ENCODE measurements around the gene CCDC34. TPM values are rescaled to one million over a fixed set of nuclear protein-coding genes. Genes with fewer than 3 reads are reported as not detected.
A peak's percentile ranks its signal among the peaks of the same experiment; 100 is the strongest.

Gene CCDC34
- total and polyA plus RNA-seq, 7 experiments from 2014 or later: 1.3 to 10.0 (median 2.3) TPM

DNA sequence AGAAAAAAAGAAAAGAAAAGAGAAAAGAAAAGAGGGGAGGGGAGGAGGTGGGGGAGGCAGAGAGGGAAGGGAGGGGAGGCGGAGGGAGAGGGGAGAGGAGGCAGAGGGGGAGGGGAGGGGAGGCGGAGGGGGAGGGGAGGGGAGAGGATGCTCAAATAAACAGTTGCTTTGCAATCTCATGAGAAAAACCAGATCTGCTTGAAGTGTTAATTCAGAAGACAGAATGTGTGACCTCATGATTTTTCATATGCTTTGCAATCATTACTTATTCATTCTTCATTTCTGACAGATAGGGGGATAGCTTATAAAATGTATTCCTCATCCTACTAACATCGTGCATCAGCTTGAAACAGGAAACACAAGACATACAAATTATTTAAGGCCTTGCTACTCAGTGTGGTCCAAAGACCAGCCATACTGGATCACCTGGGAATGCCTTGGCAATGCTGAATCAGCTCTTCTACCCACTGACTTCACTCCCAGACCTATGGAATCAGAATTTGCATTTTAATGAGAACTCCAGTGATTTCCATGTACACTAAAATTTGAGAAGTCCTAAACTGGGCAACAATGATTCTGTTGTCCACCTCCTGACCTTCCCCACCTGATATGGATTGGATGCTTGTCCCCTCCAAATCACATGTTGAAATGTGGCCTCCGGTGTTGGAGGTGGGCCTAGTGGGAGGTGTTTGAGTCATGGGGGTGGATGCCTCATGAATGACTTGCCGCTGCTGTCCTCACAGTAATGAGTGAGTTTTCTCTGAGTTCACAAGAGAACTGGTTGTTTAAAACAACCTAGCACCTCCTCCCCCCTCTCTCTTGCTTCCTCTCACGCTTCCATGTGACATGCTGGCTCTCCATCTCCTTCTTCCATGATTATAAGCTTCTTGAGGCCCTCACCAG is 69.2 kb downstream of the CCDC34 start:
- intact Hi-C loops (cut with micrococcal nuclease): no loop called here
- peaks cover 0 to 16% (median 0%) of the 10 kb centered on the region in 5 donors for H3K36me3 Mint-ChIP-seq
- Histone ChIP-seq H3K27ac (ENCODE audit: low read depth, low read length) (no peak overlapping the region), H3K4me1 (ENCODE audit: control insufficient read depth in 2 of 2, insufficient read depth in 2 of 2, low read length in 2 of 2) (no peaks in the 10 kb centered on the region), H3K36me3 (ENCODE audit: control insufficient read depth in 2 of 3, insufficient read depth in 3 of 3, low read length in 3 of 3) (no peaks in the 10 kb centered on the region), H3K27me3 (ENCODE audit: control insufficient read depth in 2 of 2, insufficient read depth in 2 of 2, low read length in 2 of 2) (no peaks in the 10 kb centered on the region), H3K4me3 (ENCODE audit: low read length) (no peak overlapping the region), H3K9me3 (ENCODE audit: control insufficient read depth in 2 of 3, low read length in 3 of 3) (peaks cover 0 to 12% (median 7%) of the 10 kb centered on the region in 3 experiments)
- CTCF ChIA-PET: no interaction called here
- no peak for ATAC-seq
- DNase-seq: no peak
- no peak overlapping the region for H3K4me3 Mint-ChIP-seq
- H3K4me1 Mint-ChIP-seq: no peaks in the 10 kb centered on the region
- H3K27ac Mint-ChIP-seq: no peak overlapping the region
- peaks cover 4 to 36% (median 19%) of the 10 kb centered on the region in 11 donors for H3K9me3 Mint-ChIP-seq
- H3K27me3 Mint-ChIP-seq: peaks cover 0 to 19% (median 6%) of the 10 kb centered on the region in 5 donors
- POLR2A ChIA-PET: no interaction called here

DNA sequence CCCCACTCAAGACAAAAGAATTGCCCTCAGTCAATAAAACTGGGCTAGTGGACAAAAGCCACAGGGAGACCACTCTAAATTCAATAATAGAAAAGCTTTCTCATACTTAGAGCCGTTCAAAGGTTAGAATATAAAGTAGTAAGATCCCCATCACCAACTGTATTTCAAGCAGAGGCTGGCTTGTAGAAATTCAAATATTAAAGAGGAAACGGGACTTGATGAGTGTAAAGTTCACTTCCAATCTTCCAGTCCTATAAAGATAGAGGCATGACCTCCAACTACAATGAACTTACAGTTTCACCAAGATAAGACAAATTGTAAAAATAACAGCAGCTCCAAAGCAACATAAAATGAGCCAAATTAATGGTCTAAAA is 70.4 kb downstream of the CCDC34 start:
- Mint-ChIP-seq H3K9me3 (peaks cover 4 to 36% (median 19%) of the 10 kb centered on the region in 11 donors), H3K27me3 (peaks cover 2 to 19% (median 9%) of the 10 kb centered on the region in 5 donors), H3K4me1 (no peaks in the 10 kb centered on the region), H3K27ac (no peak overlapping the region), H3K36me3 (peaks cover 0 to 16% (median 0%) of the 10 kb centered on the region in 5 donors), H3K4me3 (no peak overlapping the region)
- no peaks in the 10 kb centered on the region for H3K4me1 ChIP-seq (ENCODE audit: control insufficient read depth in 2 of 2, insufficient read depth in 2 of 2, low read length in 2 of 2)
- no peak overlapping the region for H3K4me3 ChIP-seq (ENCODE audit: low read length)
- CTCF ChIA-PET: no interaction called here
- intact Hi-C loops (cut with micrococcal nuclease): no loop called here
- H3K27ac ChIP-seq (ENCODE audit: low read depth, low read length): no peak overlapping the region
- H3K27me3 ChIP-seq (ENCODE audit: control insufficient read depth in 2 of 2, insufficient read depth in 2 of 2, low read length in 2 of 2): no peaks in the 10 kb centered on the region
- DNase-seq (no peak), ATAC-seq (no peak)
- H3K36me3 ChIP-seq (ENCODE audit: control insufficient read depth in 2 of 3, insufficient read depth in 3 of 3, low read length in 3 of 3): no peaks in the 10 kb centered on the region
- H3K9me3 ChIP-seq (ENCODE audit: control insufficient read depth in 2 of 3, low read length in 3 of 3): peaks cover 0 to 12% (median 7%) of the 10 kb centered on the region in 3 experiments
- POLR2A ChIA-PET: no interaction called here

GRCh38 chr11:27291954-27292636 is 70.9 kb downstream of the CCDC34 start:
- no peaks in the 10 kb centered on the region for H3K36me3 ChIP-seq (ENCODE audit: control insufficient read depth in 2 of 3, insufficient read depth in 3 of 3, low read length in 3 of 3)
- no peak overlapping the region for H3K27ac ChIP-seq (ENCODE audit: low read depth, low read length)
- peaks cover 0 to 12% (median 7%) of the 10 kb centered on the region in 3 experiments for H3K9me3 ChIP-seq (ENCODE audit: control insufficient read depth in 2 of 3, low read length in 3 of 3)
- DNase-seq (no peak), ATAC-seq (no peak)
- Mint-ChIP-seq H3K4me1 (no peaks in the 10 kb centered on the region), H3K9me3 (peaks cover 4 to 36% (median 19%) of the 10 kb centered on the region in 11 donors), H3K27ac (no peak overlapping the region), H3K27me3 (peaks cover 2 to 19% (median 9%) of the 10 kb centered on the region in 5 donors), H3K36me3 (peaks cover 0 to 16% (median 0%) of the 10 kb centered on the region in 5 donors), H3K4me3 (no peak overlapping the region)
- H3K4me3 ChIP-seq (ENCODE audit: low read length): no peak overlapping the region
- ChIA-PET CTCF (no interaction called here), POLR2A (no interaction called here)
- H3K4me1 ChIP-seq (ENCODE audit: control insufficient read depth in 2 of 2, insufficient read depth in 2 of 2, low read length in 2 of 2): no peaks in the 10 kb centered on the region
- no peaks in the 10 kb centered on the region for H3K27me3 ChIP-seq (ENCODE audit: control insufficient read depth in 2 of 2, insufficient read depth in 2 of 2, low read length in 2 of 2)
- intact Hi-C loops (cut with micrococcal nuclease): no loop called here

GRCh38 chr11:27291302-27291889 is 71.6 kb downstream of the CCDC34 start:
- H3K9me3 Mint-ChIP-seq: peaks cover 4 to 36% (median 19%) of the 10 kb centered on the region in 11 donors
- H3K27me3 ChIP-seq (ENCODE audit: control insufficient read depth in 2 of 2, insufficient read depth in 2 of 2, low read length in 2 of 2): no peaks in the 10 kb centered on the region
- ChIA-PET POLR2A (no interaction called here), CTCF (no interaction called here)
- ATAC-seq (no peak), DNase-seq (peak in 3 of 9 donors; percentile 0 to 11 (median 2))
- H3K4me1 Mint-ChIP-seq: no peaks in the 10 kb centered on the region
- peaks cover 2 to 19% (median 9%) of the 10 kb centered on the region in 5 donors for H3K27me3 Mint-ChIP-seq
- H3K9me3 ChIP-seq (ENCODE audit: control insufficient read depth in 2 of 3, low read length in 3 of 3): peaks cover 0 to 12% (median 7%) of the 10 kb centered on the region in 3 experiments
- no peaks in the 10 kb centered on the region for H3K36me3 ChIP-seq (ENCODE audit: control insufficient read depth in 2 of 3, insufficient read depth in 3 of 3, low read length in 3 of 3)
- no peak overlapping the region for H3K27ac ChIP-seq (ENCODE audit: low read depth, low read length)
- no peak overlapping the region for H3K27ac Mint-ChIP-seq
- H3K36me3 Mint-ChIP-seq: peaks cover 0 to 16% (median 0%) of the 10 kb centered on the region in 5 donors
- no peak overlapping the region for H3K4me3 Mint-ChIP-seq
- intact Hi-C loops (cut with micrococcal nuclease): no loop called here
- H3K4me3 ChIP-seq (ENCODE audit: low read length): no peak overlapping the region
- no peaks in the 10 kb centered on the region for H3K4me1 ChIP-seq (ENCODE audit: control insufficient read depth in 2 of 2, insufficient read depth in 2 of 2, low read length in 2 of 2)

- peaks cover 4 to 36% (median 19%) of the 10 kb centered on the region in 11 donors for H3K9me3 Mint-ChIP-seq
- Histone ChIP-seq H3K9me3 (ENCODE audit: control insufficient read depth in 2 of 3, low read length in 3 of 3) (peaks cover 0 to 12% (median 7%) of the 10 kb centered on the region in 3 experiments), H3K4me3 (ENCODE audit: low read length) (no peak overlapping the region), H3K4me1 (ENCODE audit: control insufficient read depth in 2 of 2, insufficient read depth in 2 of 2, low read length in 2 of 2) (no peaks in the 10 kb centered on the region), H3K27me3 (ENCODE audit: control insufficient read depth in 2 of 2, insufficient read depth in 2 of 2, low read length in 2 of 2) (no peaks in the 10 kb centered on the region), H3K27ac (ENCODE audit: low read depth, low read length) (no peak overlapping the region), H3K36me3 (ENCODE audit: control insufficient read depth in 2 of 3, insufficient read depth in 3 of 3, low read length in 3 of 3) (no peaks in the 10 kb centered on the region)
- no peak overlapping the region for H3K4me3 Mint-ChIP-seq
- peaks cover 2 to 19% (median 9%) of the 10 kb centered on the region in 5 donors for H3K27me3 Mint-ChIP-seq
- H3K36me3 Mint-ChIP-seq: peaks cover 0 to 16% (median 0%) of the 10 kb centered on the region in 5 donors
- ATAC-seq: no peak
- H3K4me1 Mint-ChIP-seq: no peaks in the 10 kb centered on the region
- DNase-seq: no peak
- ChIA-PET POLR2A (no interaction called here), CTCF (no interaction called here)
- intact Hi-C loops (cut with micrococcal nuclease): no loop called here
- no peak overlapping the region for H3K27ac Mint-ChIP-seq
Measured at GRCh38 chr11:27290261-27291050, 72.6 kb downstream of the CCDC34 start.

Data from naive thymus-derived CD4-positive, alpha-beta T cell (primary cell).